D721Med (cell line): Measurements from ENCODE around the gene GRK5.

Experiments
- DNase-seq: peaks from one replicate; pipeline ENCODE4 v3.0.0; 2011; ENCODE audit warnings: low spot score; ENCODE audit not compliant: insufficient read length
- FAIRE-seq: peaks from 2 replicates; lab custom pipeline; 2011; peaks lifted over from hg19 to GRCh38; lab: Jason Lieb, UNC
- CTCF ChIP-seq: IDR thresholded peaks from 2 replicates; pipeline ENCODE4 v1.5.1; 2012; ENCODE audit warnings: mild to moderate bottlenecking, control low read depth; ENCODE audit not compliant: insufficient read depth; ENCODE audit errors: missing control alignments

Gene GRK5

DNA sequence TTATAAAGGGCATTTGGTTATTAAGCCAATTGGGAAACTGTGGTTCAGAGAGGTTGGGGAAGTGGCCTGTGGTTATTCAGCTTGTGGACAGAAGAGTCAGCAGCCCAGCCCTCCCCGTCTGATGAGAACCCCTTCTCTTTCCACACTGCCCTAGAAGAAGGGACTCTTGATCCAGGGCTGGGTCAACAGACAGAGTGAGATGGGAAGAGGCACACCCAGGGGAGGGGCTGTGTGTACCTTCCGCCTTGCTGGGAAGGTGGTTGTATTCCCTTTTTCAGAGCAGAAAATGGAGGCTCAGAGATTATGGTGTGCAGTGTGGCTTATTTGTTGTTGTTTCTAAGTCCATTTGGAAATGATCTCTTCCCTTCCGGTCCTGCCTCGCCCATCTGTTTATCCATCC lies 103.4 kb downstream of the GRK5 start:
- FAIRE-seq (no peak), DNase-seq (no peak)
- TF ChIP-seq CTCF = no peak

DNA sequence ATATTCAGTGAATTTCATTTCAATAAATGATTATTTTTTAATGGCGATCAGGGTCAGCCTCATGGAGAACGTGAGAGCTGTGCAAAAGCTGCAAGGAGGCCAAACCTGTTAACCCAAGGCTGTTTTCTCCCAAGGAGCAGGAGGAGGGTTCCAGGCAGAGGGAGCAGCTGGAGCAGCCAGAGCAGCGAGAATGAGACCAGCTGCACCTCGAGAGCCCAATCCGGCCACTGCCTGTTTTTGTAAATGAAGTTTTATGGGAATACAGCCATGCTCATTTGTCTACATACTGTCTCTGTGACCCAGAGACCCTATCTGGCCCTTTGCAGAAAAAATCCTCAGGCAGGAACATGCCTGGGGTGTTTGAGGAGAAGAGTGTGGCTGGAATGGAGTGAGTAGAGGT lies 104.9 kb downstream of the GRK5 start:
- DNase-seq (no peak), FAIRE-seq (no peak)
- TF ChIP-seq CTCF = no peak

- TF ChIP-seq CTCF = no peak
- FAIRE-seq = no peak
- no peak for DNase-seq
These were observed 105.7 kb downstream of the GRK5 start for GRCh38 chr10:119313024-119313423.

DNA sequence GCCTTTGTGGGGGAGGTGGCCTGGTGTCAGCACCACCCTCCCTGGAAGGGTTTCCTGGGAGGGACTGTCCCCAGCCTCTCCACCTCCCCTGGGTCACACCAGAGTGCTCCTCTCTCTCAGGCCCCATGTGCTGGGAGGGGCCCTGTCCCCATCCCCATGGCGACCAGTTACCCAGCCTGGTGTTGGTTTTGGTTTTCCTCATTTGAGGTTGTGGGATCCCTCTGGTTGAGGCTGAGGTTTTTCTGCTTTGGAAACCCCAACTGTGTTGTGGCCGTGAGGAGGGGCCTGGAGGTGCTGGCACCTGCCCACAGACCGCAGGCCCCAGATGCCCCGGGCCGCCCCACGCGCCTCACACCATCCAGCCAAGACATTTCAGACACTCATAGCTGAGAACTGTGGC lies 106.3 kb downstream of the GRK5 start:
- FAIRE-seq (no peak), DNase-seq (no peak)
- TF ChIP-seq CTCF = no peak

- FAIRE-seq (no peak), DNase-seq (no peak)
- no peak for TF ChIP-seq CTCF
These were observed 106.7 kb downstream of the GRK5 start for GRCh38 chr10:119314061-119314460.

- FAIRE-seq = no peak
- TF ChIP-seq CTCF = no peak
- DNase-seq = no peak
These were observed 107.1 kb downstream of the GRK5 start for GRCh38 chr10:119314486-119314885.

DNA sequence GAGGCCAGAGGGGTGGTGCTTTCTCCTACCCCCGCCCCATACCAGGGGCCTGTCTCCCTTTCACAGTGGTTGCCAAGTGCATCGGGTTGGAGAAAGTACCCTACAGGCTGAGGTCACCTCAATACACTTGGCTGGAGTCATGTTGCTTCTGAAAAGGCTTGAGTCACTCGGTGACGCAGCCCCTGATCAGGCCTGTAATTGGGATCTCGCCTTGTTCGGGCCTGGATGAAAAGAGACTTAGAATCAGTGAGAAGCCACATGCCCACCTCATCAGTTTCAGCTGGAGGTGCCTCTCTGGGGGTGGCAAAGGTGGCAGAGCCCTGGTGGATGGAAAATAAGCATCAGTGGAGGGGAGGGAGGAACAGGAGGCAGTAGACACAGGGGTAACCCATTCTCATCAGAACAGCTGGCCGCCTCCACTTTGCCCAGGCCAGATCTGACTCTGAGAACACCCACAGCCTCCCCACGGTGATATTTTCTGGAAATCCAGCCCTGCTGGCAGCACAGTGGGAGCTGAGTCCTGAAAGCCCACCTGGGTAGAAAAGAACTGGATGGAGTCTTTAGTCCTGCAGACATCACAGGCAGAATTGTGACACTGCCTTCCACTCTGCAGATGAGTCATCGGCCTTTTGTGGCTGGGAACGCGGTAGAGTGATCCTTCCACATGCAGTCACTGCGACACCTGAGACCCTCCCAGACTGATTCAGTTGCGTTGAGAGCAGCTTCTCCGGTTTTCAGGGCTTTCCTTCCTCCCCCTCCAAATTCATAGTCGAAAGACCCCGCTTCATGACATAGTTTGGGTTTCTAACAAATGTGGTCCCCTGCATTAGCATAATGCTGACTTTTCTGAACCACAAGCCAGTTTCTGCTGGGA lies 108.0 kb downstream of the GRK5 start:
- TF ChIP-seq CTCF = no peak
- FAIRE-seq (no peak), DNase-seq (no peak)
